ENCODE data around the gene RBM19. TPM values are rescaled to one million over a fixed set of nuclear protein-coding genes. Genes with fewer than 3 reads are reported as not detected.

RBM19 gene
- total RNA-seq, 1 experiment from 2014 or later = 61.7 TPM

DNA sequence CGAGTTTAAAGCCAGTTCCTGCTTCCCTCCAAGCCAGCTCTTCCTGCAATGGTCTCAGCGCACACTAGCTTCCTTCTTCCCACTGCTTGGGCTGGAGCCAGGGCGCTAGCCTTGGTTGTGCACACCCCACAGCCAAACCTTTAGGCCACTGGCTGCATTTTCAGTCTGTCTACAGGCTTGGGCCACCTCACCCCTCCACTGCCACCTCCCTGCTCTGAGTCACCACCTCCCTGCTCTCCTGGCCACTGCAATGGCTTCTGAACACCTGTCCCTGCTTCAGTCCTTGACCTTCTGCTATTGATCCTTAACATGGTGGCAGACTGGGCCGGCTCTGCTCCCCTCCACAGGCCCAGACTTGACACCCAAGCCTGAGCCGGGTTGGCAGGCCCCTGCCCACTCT is 151.1 kb downstream of the RBM19 start:
- Histone ChIP-seq H3K9me3 (ENCODE audit: low read length) (no peaks in the 10 kb centered on the region), H3K9ac (ENCODE audit: low read length) (no peak overlapping the region), H3K79me2 (ENCODE audit: low read length) (no peaks in the 10 kb centered on the region), H3F3A (ENCODE audit: low read length, unreplicated experiment) (no peaks in the 10 kb centered on the region), H3K27ac (ENCODE audit: low read length) (no peak overlapping the region), H4K20me1 (ENCODE audit: low read length) (no peaks in the 10 kb centered on the region), H2AFZ (ENCODE audit: low read length) (no peak overlapping the region), H3K4me2 (ENCODE audit: low read length) (no peak overlapping the region), H3K36me3 (ENCODE audit: low read depth, low read length) (0 out of 2 replicates have a peak, but pooled peaks cover 4% of the 10 kb centered on the region), H3K4me3 (ENCODE audit: low read length) (no peak overlapping the region), H3K4me1 (ENCODE audit: insufficient read depth, low read length) (no peaks in the 10 kb centered on the region), H3K27me3 (ENCODE audit: low read length) (no peaks in the 10 kb centered on the region), H3K9me2 (replicated peaks; ENCODE audit: low read length) (no peaks in the 10 kb centered on the region)
- intact Hi-C loops (cut with micrococcal nuclease) = no loop called here
- POLR2A ChIA-PET (ENCODE audit: unreplicated experiment) = no interaction called here
- CTCF ChIA-PET = no interaction called here
- ATAC-seq (peak; percentile 77), DNase-seq (peak; percentile 45)
- TF ChIP-seq EZH2 (IDR thresholded peaks at IDR 0.05; ENCODE audit: low read length, unreplicated experiment) (no peak), EZH2phosphoT487 (IDR thresholded peaks at IDR 0.05; ENCODE audit: borderline replicate concordance, low read length) (no peak)
- TF ChIP-seq, protein P1, sequence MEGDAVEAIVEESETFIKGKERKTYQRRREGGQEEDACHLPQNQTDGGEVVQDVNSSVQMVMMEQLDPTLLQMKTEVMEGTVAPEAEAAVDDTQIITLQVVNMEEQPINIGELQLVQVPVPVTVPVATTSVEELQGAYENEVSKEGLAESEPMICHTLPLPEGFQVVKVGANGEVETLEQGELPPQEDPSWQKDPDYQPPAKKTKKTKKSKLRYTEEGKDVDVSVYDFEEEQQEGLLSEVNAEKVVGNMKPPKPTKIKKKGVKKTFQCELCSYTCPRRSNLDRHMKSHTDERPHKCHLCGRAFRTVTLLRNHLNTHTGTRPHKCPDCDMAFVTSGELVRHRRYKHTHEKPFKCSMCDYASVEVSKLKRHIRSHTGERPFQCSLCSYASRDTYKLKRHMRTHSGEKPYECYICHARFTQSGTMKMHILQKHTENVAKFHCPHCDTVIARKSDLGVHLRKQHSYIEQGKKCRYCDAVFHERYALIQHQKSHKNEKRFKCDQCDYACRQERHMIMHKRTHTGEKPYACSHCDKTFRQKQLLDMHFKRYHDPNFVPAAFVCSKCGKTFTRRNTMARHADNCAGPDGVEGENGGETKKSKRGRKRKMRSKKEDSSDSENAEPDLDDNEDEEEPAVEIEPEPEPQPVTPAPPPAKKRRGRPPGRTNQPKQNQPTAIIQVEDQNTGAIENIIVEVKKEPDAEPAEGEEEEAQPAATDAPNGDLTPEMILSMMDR (conservative IDR thresholded peaks at IDR 0.05; ENCODE audit: low read depth, low read length) = no peak
- BruUV-seq (replicated peaks) = no TSS peak

DNA sequence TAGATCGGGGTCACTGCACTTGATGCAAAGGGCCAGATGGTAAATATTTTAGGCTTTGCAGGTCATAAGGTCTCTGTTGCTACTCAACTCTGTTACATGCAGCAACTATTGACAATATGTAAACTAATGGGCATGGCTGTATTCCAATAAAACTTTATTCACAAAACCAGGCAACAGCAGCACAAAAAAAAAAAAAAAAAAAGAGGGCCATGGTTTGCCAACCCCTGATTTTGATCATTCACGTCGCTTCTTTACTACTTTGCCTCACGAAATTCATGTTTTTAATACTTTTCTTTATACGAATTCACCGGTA is 152.9 kb downstream of the RBM19 start:
- no peak for DNase-seq
- CTCF ChIA-PET = no interaction called here
- H3K9me3 ChIP-seq (ENCODE audit: low read length) = no peaks in the 10 kb centered on the region

More for the DNA sequence above, 152.9 kb downstream of the RBM19 start:
- H3K9me2 ChIP-seq (replicated peaks; ENCODE audit: low read length) = no peaks in the 10 kb centered on the region
- no peak for TF ChIP-seq EZH2phosphoT487 (IDR thresholded peaks at IDR 0.05; ENCODE audit: borderline replicate concordance, low read length)
- no peak for TF ChIP-seq EZH2 (IDR thresholded peaks at IDR 0.05; ENCODE audit: low read length, unreplicated experiment)
- TF ChIP-seq, protein P1 (conservative IDR thresholded peaks at IDR 0.05; ENCODE audit: low read depth, low read length) = no peak
- POLR2A ChIA-PET (ENCODE audit: unreplicated experiment) = no interaction called here
- H3K27me3 ChIP-seq (ENCODE audit: low read length) = no peaks in the 10 kb centered on the region
- H4K20me1 ChIP-seq (ENCODE audit: low read length) = no peaks in the 10 kb centered on the region
- H3K4me1 ChIP-seq (ENCODE audit: insufficient read depth, low read length) = no peaks in the 10 kb centered on the region
- H3K27ac ChIP-seq (ENCODE audit: low read length) = no peak overlapping the region
- no peak for ATAC-seq
- no peak overlapping the region for H2AFZ ChIP-seq (ENCODE audit: low read length)
- H3K4me2 ChIP-seq (ENCODE audit: low read length) = no peak overlapping the region
- H3K9ac ChIP-seq (ENCODE audit: low read length) = no peak overlapping the region
- intact Hi-C loops (cut with micrococcal nuclease) = no loop called here
- no TSS peak for BruUV-seq (replicated peaks)
- H3K4me3 ChIP-seq (ENCODE audit: low read length) = no peak overlapping the region
- H3K79me2 ChIP-seq (ENCODE audit: low read length) = no peaks in the 10 kb centered on the region
- H3F3A ChIP-seq (ENCODE audit: low read length, unreplicated experiment) = no peaks in the 10 kb centered on the region
- 0 out of 2 replicates have a peak, but pooled peaks cover 4% of the 10 kb centered on the region for H3K36me3 ChIP-seq (ENCODE audit: low read depth, low read length)

Data from PC-3 (cell line).